ENCODE measurements around the gene DDAH1.
"Not testable (repeated sequence)": the region's sequence is repeated elsewhere in the genome, so short reads cannot be mapped to it uniquely, and the experiment has no call there.

Gene DDAH1

DNA sequence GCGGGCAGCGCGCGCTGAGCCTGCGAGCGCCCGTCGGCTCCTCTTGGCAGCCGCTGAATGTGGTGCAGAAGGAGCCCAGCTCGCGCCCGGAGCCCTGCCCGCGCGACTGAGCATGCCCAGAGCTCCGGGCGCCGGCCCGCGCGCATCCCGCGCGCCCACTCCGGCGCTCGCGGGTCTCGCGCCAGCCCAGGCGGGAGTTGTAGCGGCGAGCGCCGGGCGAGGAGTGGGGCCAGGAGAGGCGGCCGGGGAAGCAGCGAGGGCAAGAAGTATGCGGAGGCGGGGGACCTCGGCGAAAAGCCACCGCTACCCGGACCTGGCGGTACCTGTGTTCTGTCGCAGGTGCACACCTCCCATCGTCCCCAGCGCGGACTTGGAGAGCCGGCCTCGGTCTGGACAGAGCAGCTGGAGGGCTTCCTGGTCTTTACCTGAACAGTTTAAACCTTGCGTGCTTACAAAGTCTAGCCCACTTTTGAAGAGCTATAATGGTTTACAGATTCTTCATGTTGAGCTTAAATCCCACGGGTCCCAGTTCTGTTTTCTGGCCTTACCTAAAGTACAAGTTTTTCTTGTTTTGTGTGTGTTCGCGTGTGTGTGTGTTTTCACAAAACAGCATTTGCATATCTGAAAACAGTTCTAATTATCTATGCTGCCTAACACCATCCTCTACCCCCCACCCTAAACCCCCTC is at the start of gene DDAH1:
DDAH1 (minus strand) TSS at position 61 of the 687 bp plus-strand sequence. CDS start 114 bp downstream, outside the sequence.
- peak in 1 of 2 donors; percentile 1 for DNase-seq (ENCODE audit: low read depth in 2 of 2)

DNA sequence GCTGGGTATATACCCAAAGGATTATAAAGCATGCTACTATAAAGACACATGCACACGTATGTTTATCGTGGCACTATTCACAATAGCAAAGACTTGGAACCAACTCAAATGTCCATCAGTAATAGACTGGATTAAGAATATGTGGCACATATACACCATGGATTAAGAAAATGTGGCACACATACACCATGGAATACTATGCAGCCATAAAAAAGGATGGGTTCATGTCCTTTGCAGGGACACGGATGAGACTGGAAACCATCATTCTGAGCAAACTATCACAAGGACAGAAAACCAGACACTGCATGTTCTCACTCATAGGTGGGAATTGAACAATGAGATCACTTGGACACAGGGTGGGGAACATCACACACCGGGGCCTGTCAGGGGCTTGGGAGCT is 49.0 kb upstream of the DDAH1 start:
- DNase-seq (ENCODE audit: low read depth in 2 of 2) = not testable (repeated sequence)

DNA sequence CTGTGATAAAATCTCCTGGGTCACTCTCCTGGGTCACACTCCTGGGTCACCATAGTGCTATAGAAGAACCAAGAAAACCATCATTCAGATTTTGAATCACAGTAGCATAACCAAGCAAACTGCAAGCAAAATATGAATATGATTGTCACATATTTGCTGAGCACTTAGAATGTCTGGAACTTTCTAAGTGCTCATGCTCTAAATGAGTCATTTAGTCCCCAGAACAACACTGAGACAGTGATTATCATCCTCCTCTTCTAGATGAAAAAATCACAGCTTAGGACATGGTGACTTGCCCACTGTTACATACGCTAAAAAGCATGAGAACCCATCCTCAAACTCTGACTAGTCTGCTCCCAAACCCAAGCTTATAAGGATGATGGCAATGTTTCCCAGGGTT is 39.5 kb upstream of the DDAH1 start:
- DNase-seq (ENCODE audit: low read depth in 2 of 2) = no peak

DNA sequence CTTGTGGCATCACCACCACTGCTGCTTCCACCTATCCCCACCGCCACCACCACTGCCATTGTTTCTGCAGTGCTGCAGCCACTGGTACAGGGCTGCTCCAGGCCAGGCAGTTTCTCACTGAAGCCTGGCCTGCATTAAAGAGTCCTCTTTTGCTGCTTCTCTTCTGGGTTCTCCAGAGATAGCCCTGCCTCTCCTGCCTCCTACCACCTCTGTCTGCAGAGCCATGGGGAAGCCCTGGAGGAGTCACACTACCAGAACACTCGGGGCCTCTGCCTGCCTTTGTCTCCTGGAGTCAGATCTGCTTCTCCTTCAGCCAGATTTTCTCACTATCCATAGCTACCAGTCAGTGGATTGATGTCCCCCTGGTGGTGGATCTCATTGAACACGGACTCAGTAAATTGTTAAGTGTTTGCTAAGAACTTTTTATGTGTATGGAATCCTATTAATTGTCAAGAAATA is 37.7 kb upstream of the DDAH1 start:
- DNase-seq (ENCODE audit: low read depth in 2 of 2) = no peak

DNA sequence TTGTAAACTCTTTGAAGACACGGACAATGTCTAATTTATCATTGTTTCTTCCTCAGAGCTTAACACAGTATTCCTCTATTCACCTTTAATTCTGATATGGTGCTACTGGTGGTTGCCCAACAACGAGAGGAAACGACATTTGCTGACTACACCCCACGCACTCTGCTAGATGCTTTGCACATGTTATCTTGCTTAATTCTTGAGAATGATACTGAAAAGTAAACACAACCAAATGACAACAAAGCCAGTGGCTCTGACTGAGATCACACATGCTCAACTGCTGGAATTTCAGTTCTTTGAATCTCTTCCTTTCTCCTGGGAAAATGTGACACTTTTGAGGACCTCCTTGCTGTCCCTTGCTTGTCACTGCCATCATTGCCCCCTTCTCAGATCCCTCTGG is 37.2 kb upstream of the DDAH1 start:
- DNase-seq (ENCODE audit: low read depth in 2 of 2) = no peak

DNA sequence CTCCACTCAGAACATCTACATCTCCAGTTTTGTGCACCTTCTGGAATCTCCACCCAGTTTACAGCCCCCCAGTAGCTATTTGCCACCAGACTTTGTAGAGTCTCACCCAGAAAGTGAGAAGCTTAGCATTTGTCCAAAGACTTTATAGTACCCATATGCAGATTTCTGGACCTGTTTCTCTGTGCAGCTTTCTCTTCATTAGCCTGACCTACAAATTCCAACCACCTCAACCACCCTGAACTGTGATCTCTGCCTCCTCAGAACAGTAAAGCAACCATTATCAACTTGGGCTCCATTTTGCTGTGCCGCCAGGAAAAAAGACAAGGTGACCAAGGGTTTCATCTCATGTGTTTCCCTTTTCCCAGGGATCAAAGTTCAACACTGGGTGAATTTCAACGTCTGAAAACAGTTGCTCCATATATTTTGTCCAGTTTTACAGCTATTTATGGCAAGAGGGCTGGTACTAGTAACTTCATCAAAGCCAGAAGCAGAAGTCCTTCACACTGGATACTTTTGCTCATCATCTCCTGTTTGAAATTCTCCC is 36.5 kb upstream of the DDAH1 start:
- DNase-seq (ENCODE audit: low read depth in 2 of 2) = no peak

DNA sequence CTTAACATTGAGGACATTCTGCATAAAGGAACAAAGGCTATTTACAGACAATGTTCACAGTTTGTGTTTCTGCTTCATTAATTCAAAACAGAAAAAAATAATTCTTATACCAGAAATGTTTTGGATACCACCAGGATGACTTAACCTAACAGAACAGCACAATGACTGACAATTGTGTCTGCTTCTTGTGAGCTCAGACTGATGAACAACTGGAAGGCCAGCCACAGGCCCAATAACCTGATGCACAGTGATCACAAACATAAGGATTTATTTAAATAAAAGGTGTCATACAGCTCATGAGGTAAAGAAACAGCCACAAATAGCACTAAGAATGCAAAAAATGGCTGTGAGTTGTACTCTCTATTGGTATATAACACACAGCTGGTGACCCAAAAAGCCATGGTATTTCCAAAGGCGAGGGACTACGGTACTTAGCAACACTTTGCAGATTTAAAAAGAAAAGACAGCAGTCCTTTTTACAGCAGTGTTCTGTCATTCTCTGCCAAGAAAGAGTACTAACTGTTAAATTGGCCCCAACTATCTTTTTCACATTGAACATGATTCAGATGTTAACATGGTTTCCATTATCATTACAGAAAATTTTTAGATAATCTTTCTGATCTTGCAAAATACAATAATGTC is 32.1 kb upstream of the DDAH1 start:
- DNase-seq (ENCODE audit: low read depth in 2 of 2) = no peak

DNA sequence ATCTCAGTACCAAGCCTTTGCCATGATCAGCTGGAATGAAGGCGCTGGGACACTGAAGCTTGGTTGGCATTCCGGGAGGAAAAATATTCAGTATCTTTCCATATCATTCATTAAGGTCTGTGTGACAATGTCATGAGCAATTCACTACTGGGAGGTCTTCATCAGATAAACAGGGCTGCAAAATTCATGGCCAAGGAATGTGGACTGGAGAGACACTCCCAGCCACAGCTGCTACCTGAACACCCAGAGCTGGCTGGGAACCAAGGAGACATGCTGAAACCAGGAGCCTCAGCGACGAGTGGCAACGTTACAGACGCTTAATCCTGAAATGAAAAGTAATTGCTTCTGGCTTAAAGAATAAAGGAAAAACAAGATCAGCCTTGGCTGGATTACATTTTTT is 30.6 kb upstream of the DDAH1 start:
- DNase-seq (ENCODE audit: low read depth in 2 of 2) = no peak

DNA sequence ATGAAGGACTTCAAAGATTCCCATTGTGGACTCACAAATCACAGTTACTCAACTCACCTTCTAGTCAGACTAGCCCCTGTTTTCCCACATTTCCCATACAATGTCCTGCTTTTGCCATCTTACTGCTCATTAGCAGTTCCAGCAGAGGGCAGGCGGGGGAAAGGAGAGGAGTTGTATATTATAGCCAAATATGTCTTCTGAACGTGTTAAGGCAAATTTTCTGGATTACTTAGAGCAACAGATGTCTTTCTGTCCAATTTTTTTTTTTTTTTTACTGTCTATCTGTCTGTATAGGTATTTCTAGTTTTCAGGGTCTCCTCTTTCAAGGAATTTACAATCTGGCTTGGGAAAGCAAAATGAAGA is 29.9 kb upstream of the DDAH1 start:
- no peak for DNase-seq (ENCODE audit: low read depth in 2 of 2)

DNA sequence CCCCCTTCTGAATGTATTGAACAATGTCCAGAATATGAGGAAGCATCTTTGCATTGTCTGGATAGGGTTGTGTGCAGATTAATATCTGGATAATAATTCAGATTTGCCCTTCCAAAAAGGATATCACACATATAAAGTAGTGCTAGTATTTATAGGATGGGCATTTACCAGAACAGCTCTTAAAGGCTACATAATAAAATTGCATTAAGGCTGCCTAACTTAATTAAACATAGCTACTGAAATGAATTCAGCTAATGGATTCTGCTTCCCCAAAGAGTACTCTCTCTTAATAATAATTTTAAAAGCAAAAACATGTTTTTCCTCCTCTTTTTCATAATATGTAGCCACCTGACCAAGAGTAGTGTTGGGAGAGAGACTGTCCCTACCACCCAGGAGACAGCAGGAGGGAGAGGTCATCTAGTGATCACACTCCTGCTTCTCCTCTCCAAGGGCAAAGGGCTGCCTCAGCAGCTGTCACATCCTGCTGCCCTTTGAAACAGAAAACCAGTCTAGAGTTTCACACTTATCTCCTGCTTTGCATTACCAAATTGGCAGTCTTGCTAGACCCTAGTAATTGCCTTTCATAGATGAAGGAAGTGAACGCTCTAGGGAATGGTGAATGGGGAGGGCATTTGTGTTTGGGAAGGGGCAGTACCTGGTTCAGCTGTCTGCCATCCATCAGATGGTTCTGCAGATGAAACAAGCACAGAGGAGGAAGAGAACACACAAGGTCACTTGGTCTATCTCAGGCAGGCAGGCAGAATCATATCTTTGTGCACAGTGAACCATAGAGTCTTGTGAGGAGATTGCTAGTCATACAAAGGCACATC is 29.3 kb upstream of the DDAH1 start:
- no peak for DNase-seq (ENCODE audit: low read depth in 2 of 2)

DNA sequence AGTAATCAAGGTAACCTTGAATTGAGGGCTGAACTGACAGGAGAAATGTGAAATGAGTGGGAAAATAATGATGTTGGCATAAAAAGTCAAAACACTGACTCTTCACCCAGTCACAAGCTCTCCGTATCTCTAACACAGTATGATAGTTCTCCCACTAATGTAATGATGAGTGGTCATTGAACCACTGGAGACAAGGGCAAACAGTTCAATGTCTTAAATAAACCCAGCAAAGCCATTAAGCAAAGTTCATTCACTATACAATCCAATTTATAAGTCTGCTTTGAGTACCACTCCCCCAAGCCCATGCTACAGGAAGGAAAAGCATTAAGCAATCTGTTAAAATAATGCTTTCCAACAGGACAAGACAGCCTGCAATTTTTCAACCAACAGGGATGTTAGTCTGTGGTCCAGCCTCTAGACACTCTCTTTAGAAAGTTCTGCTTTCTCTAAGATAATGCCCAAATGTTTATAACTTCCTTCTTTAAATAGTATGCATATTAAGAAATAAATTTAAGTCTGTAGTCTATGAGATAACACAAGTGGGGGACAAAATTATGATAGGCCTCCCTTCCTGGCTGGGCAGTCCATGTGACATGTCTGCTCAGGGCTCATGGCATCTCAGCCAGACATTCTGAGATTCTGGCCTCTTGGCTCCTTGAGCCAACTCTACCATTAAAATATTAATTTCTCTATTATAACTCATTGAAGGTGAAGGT is 25.5 kb upstream of the DDAH1 start:
- DNase-seq (ENCODE audit: low read depth in 2 of 2) = no peak

DNA sequence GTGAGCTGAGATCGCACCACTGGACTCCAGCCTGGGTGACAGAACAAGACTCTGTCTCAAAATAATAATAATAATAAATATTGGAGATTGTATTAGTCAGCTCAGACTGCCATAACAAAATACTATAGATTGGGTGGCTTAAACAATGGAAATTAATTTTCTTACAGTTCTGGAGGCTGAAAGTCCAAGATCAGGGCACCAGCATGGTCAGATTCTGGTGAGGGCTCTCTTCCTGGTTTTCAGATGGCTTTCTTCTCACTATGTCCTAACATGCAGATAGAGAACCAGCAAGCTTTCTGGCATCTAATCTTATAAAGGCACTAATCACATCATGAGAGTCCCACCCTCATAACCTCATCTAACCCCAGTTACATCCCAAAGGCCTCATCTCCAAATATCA is 23.2 kb upstream of the DDAH1 start:
- no peak for DNase-seq (ENCODE audit: low read depth in 2 of 2)

DNA sequence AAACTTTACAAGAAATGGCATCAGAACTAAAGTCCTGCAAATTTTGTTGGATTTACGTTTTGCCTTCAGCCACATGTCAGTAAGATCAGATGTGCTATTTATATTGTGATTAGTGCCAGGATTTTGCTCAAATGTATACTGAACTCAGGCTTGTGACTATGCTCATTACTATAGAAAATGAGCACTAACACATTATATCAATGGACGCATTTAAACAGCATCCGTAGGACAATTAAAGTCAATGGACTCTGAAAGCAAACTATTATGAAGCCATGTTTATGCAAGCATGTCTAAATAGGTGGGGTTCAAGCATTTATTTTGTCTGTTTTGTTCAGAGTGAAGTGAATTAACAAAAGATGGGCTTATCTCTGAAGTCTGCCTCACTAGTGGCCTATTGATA is 20.6 kb upstream of the DDAH1 start:
- no peak for DNase-seq (ENCODE audit: low read depth in 2 of 2)

DNA sequence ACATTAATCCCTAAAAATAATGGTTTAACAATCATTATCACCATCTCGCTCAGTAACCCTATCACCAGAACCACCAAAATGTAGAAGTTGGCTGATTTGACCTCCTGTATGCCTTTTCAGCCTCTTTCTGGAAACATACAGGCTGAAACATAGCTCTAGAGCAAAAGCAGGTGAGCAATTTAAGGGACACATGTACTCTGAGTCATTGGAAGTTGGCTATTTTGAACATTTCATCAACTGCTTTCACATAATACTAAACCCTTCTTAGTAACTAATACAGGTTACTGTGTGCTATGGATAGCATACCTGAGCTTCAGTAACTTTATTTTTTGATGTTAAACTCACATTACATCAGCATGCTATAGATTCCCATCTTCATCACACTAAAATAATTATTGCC is 19.8 kb upstream of the DDAH1 start:
- no peak for DNase-seq (ENCODE audit: low read depth in 2 of 2)

DNA sequence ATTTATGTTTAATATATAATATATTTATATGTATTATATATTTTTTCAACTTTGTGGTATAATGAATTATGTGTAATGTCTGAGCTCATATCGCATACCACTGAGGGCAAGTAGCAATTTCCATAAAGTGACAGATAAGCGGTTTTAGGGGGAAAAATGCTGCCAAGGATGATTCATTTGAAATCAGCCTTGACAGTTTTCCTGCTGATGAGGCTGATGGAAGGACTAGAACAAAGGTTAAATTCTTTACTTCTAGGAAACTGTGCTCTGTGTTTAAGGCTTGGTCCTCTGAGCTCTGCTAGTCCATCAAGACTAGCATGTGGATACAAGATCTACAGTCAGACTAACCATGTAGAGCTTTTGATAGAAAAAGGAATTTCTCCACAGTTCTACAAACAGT is 19.3 kb upstream of the DDAH1 start:
- DNase-seq (ENCODE audit: low read depth in 2 of 2) = no peak

DNA sequence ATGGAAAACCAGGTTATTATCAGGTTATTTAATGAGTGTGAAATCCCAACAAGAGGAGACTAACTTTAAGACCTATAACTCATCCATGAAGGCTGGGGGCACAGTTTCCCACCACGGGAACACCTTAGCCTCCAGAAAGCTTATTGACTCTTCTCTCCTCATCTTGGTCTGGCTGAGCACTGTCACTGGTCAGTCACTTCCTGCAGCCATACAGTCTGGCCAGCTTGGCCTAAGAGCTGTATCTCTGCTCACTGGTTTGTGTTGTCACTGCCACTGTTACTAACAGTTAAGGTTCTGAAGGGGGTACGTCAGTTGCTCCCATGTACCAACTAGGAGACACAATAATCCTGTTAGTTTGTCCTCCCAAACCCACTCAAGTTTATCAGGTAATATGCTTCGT is 16.7 kb upstream of the DDAH1 start:
- no peak for DNase-seq (ENCODE audit: low read depth in 2 of 2)

DNA sequence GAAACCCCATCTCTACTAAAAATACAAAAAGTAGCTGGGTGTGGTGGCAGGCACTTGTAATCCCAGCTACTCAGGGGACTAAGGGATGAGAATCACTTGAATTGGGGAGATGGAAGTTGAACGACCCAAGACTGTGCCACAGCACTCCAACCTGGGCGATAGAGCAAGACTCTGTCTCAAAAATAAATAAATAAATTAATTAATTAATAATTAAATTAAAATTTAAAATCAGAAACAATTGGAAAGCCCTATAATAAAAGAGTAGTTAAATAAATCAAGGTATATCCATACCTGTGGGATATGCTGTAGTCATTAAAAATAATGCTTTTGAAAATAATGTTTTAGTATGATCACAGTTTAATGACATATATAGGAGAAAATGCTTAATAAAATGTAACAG is 15.6 kb upstream of the DDAH1 start:
- DNase-seq (ENCODE audit: low read depth in 2 of 2) = no peak

DNA sequence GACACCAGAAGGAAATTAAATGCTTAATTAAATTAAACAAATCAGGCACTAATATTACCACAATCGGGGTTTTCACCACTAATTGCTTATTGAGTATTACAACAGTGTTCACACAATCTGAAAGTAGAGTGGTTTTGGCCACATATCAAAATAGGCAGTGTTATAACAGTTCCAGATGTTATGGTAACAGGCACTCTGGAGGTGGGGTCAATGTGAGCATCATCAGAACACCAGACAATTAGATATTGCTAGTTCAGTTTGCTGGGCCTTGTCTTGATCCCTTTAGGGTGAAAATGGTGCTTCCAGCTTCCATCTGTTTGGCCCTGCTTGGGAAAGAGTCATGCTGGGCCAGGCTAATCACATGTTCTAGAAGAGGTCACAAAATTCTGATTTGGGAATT is 14.5 kb upstream of the DDAH1 start:
- DNase-seq (ENCODE audit: low read depth in 2 of 2) = no peak

DNA sequence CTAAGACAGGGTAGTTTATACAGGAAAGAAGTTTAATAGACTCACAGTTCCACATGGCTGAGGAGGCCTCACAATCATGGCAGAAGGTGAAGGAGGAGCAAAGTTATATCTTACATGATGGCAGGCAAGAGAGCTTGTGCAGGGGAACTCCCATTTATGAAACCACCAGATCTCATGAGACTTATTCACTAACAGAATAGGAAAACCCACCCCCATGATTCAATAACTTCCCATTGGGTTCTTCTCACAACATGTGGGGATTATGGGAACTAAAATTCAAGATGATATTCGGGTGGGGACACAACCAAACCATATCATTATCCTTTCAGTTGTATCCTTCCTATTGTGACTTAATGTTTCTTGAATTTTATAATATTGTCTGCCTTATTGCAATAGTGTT is 13.4 kb upstream of the DDAH1 start:
- DNase-seq (ENCODE audit: low read depth in 2 of 2) = no peak

DNA sequence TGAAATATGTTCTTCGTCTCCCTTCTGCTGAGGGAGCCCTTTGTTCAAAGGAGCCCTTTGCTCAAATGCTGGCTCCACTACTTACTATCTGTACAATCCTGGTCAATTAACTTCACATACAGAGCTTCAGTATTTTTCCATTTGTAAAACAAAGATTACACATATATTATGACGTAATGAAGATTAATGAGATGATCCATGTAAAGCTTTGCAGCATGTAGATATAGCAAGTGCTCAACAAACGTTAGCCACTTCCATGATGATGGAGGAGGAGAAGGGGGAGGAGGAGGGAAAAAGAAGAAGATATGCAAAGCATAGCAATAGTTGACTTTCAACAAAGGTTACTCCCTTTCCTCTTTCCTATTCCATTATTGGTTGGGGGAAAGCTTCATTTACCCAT is 10.1 kb upstream of the DDAH1 start:
- DNase-seq (ENCODE audit: low read depth in 2 of 2) = no peak

DNA sequence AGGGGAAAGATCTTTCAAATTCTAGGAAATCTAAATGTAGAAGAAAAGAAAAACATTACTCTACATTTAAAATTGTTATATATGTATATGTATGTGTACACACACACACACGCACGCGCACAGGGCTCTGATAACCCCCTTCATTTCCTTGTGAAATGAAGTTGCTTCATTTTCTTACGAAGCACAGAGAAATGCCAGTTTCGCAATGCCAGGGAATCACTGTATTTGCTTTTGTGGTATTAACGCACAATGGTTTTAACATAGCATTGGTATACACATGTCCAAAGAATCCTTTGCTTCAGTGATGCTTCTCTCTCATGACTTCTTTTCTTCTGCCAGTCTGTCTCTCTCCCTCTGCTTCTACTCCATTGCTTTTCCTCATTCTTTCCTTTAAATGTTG is 8.4 kb upstream of the DDAH1 start:
- DNase-seq (ENCODE audit: low read depth in 2 of 2) = no peak

DNA sequence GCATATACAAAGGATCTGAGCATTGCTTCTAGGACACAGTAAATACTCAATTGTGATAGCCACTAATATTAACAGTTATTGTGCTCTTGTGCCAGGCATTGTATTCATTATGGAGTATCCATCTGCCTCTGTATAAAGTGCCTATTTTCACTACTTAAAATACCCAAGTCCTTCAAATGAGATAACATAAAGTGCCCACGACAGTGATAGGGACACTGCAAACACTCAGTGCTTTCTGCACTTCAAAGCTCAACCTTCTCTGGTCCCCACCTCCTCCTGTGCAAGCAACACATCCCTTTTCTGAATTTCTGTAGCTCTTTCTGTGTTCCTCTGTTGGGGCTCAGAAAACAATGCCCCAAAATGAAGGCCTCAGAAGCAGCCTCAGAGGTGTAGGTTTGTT is 6.6 kb upstream of the DDAH1 start:
- no peak for DNase-seq (ENCODE audit: low read depth in 2 of 2)
